PFSK-1 (cell line): Measurements from ENCODE around the gene TMEM50B.

ENCODE experiments used
- FOXP2 ChIP-seq: optimal IDR thresholded peaks from 2 replicates; pipeline ENCODE3; 2011; ENCODE audit warnings: borderline replicate concordance, control low read depth, inconsistent platforms; ENCODE audit not compliant: insufficient read depth; ENCODE audit errors: extremely low read length, extremely low read depth
- POLR2AphosphoS5 ChIP-seq: IDR thresholded peaks from 2 replicates; pipeline ENCODE4 v1.6.1; 2012; ENCODE audit warnings: low read depth, mild to moderate bottlenecking, control low read depth, low read length, moderate library complexity
- SIN3A ChIP-seq: IDR thresholded peaks from 2 replicates; pipeline ENCODE4 v1.6.1; 2012; ENCODE audit warnings: mild to moderate bottlenecking, low read length, moderate library complexity, borderline replicate concordance; ENCODE audit not compliant: insufficient read depth
- TAF1 ChIP-seq: IDR thresholded peaks from 2 replicates; pipeline ENCODE4 v1.6.1; 2012; ENCODE audit warnings: low read length, control low read depth, borderline replicate concordance; ENCODE audit not compliant: insufficient read depth
- TF ChIP-seq, protein P1 (sequence below), 2 experiments: IDR thresholded peaks; 2 replicates each; pipeline versions ENCODE4 v1.6.1 to v1.8.0; 2011 to 2012; ENCODE audit warnings: low read depth in 2 of 2, low read length in 2 of 2, control low read depth in 1 of 2, inconsistent platforms in 1 of 2, mild to moderate bottlenecking in 1 of 2, moderate library complexity in 1 of 2; ENCODE audit not compliant: insufficient read depth in 1 of 2

TMEM50B gene

GRCh38 chr21:33441489-33442477 lies 38.0 kb downstream of the TMEM50B start:
- no peak for TF ChIP-seq SIN3A
- TF ChIP-seq, protein P1, sequence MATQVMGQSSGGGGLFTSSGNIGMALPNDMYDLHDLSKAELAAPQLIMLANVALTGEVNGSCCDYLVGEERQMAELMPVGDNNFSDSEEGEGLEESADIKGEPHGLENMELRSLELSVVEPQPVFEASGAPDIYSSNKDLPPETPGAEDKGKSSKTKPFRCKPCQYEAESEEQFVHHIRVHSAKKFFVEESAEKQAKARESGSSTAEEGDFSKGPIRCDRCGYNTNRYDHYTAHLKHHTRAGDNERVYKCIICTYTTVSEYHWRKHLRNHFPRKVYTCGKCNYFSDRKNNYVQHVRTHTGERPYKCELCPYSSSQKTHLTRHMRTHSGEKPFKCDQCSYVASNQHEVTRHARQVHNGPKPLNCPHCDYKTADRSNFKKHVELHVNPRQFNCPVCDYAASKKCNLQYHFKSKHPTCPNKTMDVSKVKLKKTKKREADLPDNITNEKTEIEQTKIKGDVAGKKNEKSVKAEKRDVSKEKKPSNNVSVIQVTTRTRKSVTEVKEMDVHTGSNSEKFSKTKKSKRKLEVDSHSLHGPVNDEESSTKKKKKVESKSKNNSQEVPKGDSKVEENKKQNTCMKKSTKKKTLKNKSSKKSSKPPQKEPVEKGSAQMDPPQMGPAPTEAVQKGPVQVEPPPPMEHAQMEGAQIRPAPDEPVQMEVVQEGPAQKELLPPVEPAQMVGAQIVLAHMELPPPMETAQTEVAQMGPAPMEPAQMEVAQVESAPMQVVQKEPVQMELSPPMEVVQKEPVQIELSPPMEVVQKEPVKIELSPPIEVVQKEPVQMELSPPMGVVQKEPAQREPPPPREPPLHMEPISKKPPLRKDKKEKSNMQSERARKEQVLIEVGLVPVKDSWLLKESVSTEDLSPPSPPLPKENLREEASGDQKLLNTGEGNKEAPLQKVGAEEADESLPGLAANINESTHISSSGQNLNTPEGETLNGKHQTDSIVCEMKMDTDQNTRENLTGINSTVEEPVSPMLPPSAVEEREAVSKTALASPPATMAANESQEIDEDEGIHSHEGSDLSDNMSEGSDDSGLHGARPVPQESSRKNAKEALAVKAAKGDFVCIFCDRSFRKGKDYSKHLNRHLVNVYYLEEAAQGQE (IDR thresholded peaks at IDR 0.05; ENCODE audit: insufficient read depth in 1 of 2, low read depth in 2 of 2, low read length in 2 of 2): no peak
- TF ChIP-seq FOXP2: no peak
- TF ChIP-seq TAF1: no peak
- TF ChIP-seq POLR2AphosphoS5: no peak

DNA sequence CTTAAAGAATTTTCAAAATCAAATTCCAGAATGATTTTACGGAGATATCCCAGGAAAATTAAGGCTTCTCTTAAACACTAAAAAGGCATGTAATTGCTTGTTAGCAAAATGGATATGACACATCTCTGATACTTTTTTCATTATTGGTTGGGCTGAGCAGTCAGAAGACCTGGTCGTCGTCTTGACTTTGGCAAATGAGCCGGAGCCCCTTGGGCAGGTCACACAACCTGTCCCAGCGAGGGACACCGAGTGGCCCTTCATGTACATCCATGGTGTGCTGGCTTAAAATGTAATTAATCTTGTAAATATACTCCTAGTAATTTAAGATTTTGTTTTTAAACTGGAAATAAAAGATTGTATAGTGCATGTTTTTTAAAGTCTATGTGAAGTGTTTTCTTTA lies 42.6 kb downstream of the TMEM50B start:
- TF ChIP-seq, protein P1 (IDR thresholded peaks at IDR 0.05; ENCODE audit: insufficient read depth in 1 of 2, low read depth in 2 of 2, low read length in 2 of 2): no peak
- TF ChIP-seq POLR2AphosphoS5: no peak
- no peak for TF ChIP-seq FOXP2
- TF ChIP-seq TAF1: no peak
- no peak for TF ChIP-seq SIN3A

- TF ChIP-seq POLR2AphosphoS5: no peak
- TF ChIP-seq TAF1: no peak
- TF ChIP-seq FOXP2: no peak
- TF ChIP-seq, protein P1 (IDR thresholded peaks at IDR 0.05; ENCODE audit: insufficient read depth in 1 of 2, low read depth in 2 of 2, low read length in 2 of 2): no peak
- TF ChIP-seq SIN3A: no peak
Observed at GRCh38 chr21:33434770-33435360, 44.9 kb downstream of the TMEM50B start.

GRCh38 chr21:33433425-33434114 lies 46.2 kb downstream of the TMEM50B start:
- TF ChIP-seq POLR2AphosphoS5: no peak
- TF ChIP-seq FOXP2: no peak
- TF ChIP-seq, protein P1 (IDR thresholded peaks at IDR 0.05; ENCODE audit: insufficient read depth in 1 of 2, low read depth in 2 of 2, low read length in 2 of 2): no peak
- TF ChIP-seq SIN3A: no peak
- no peak for TF ChIP-seq TAF1
